Stimulated activated naive CD8-positive, alpha-beta T cell treated with anti-CD3 and anti-CD28 coated beads, Interleukin-15, Interleukin-2, amounts not matched to agents 100 U/mL and 50 U/mL, for 24 hours (primary cell): ENCODE measurements around the gene DNAJC15.
A peak's percentile ranks its signal among the peaks of the same experiment; 100 is the strongest.

ENCODE experiments used
- ATAC-seq: fragments of 150-1000 bp; cut with Tn5 transposase; one replicate; pipeline ENCODE4 v1.10.0; 2021
- DNase-seq: peaks from one replicate; pipeline ENCODE4 v3.0.0; 2021

DNAJC15 gene

DNA sequence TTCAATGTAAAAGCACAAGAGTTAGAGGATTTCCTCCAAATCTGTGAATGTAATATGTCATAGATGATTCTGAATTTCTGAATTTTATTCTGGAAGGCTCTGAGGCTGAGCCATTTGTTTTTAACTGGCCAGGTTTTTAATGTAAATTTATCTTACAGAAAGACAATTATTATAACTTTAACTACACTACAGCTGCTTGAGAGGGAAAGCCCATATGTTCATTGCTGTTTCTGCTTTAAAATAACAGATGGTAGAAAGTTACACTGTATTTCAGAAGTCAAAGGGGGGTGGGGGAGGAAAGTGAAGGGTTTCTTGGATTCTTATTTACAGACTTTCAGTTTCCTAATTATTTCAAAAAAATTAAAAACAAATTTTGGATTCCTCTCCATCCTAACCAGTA lies 62.8 kb downstream of the DNAJC15 start:
- ATAC-seq (no peak), DNase-seq (no peak)

DNA sequence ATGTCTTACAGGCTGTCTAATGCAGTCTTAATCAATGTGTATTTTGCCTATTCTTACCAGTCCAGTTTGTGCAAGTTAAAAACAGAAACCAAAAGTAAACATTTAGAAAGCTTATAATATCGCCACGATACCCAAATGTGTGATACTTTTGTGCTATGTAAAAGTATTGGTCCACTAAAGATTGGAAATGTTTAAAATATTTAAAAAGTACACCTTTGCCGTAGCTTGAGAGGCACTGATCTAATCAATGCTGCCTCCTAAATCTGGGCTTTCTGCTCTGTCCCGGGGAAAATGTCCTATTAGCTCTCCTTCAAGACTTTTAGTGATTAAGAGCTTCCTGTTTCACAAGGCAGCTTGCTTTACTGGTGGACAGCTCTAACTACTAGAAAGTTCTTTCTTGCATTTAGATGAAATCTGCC lies 64.7 kb downstream of the DNAJC15 start:
- no peak for DNase-seq
- ATAC-seq, result no peak

DNA sequence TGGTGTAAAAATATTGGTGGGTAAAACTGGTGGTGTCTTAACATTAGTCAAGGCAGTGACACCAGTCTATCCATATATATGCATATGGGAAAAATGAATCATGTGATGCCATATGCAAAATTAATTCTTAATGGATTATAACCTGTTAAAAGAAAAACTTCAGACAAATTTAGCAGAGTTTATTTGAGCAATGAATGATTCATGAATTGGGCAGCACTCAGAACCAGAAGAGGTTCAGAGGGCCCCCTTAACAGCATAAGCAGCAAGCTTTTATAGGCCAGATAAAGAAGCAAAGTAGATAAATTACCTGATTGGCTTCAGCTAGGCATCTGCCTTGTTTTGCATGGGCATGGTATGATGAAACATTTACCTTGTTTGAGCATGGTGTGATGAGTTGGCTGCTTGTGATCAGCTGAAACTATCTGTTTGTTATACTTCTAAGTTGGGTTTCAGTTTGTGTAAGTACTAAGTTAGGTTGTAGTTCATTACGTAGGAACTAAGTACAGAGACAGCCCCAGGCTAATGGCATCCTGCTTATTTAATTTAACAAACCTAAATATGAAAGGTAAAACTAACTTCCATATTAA lies 66.6 kb downstream of the DNAJC15 start:
- ATAC-seq (no peak), DNase-seq (no peak)

DNA sequence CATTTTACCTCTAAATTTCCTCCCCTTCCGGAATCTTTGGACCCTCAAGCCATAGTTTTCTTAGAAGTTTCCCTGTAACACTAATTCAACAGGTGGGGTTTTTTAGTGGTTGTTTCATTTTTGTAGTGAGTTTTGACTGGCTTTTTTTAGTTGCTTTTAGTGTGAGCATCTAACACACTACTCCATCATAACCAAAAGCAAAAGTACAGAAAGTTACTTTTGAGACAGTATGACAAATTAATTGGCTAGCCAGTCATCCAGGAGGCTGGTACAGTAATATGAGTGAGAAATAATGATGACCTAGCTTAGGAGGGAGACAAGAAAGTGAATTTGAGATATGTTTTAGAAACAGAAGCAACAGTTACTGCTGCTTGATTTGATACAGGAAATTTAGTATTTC lies 71.5 kb downstream of the DNAJC15 start:
- ATAC-seq, result peak; percentile 82

DNA sequence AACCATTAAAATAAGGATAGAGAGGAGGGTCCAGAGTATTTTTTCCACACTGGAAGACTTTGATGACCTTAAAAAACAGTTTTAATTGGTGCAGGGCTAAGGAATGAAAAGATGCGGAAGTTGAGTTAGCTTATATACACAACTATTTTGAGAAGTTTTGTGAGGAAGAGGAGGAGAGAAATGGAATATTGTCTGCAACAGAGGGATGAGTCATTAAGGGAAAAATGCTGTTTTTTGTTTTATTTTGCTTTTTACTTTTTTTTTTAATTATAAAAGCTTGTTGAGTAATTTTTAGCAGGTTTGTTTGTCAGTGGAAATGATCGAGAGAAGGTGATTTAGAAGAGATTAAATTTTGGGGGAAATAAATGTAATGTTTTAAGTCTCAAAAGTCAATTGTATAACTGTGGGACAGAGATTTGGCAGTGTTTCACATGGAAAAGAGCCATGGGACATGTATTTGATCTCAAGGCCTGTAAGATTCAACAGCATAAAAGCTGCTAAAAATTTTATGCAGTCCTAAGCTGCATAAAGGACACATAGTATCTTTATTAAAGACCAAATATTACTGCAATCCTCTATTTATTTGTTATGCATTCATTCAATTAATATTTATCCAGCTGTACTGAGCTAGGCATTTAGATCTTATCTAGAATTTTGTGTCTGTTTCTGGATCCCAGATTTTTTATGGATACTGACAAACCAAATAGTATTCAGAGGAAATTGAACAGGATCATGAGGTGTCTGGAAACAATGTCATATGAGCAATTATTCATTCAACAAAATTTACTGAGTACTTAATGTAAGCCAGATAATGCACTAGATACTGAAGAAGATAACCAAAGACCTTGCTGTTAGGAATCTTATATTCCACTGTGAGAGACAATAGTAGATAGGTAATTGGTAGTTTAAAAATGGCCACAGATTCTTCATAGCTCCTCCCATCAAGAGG lies 72.7 kb downstream of the DNAJC15 start:
- no peak for DNase-seq
- no peak for ATAC-seq

More for the DNA sequence above, 71.5 kb downstream of the DNAJC15 start:
- no peak for DNase-seq

DNA sequence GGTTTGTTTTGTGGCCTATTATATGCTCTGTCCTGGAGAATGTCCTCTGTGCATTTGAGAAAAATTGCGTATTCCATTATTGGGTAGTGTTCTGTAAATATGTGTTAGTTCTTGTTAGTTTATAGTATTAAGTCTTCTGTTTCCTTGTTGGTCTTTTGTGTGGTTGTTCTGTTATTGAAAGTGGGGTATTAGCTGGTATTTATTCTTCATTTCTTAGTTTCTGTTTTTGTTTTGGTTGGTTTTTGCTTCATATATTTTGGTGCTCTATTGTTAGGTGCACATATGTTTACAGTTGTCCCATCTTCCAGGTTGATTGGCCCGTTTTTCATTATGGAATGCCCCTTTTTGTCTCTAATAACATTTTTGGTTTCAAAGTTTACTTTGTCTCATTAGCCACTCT lies 77.3 kb downstream of the DNAJC15 start:
- ATAC-seq (no peak), DNase-seq (no peak)

DNA sequence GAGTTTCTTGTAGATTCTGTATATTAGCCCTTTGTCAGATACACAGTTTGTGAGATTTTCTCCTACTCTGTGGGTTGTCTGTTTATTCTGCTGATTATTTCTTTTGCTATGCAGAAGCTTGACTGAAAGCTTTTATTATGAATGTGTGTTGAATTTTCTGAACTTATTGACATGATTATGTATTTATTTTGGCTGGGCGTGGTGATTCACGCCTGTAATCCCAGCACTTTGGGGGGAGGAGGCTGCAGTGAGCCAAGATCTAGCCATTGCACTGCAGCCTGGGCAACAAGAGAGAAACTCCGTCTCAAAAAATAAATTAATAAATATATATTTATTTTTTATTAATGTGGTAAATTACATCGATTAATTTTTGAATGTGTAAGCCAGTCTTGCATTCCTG lies 78.9 kb downstream of the DNAJC15 start:
- DNase-seq, result no peak
- no peak for ATAC-seq

DNA sequence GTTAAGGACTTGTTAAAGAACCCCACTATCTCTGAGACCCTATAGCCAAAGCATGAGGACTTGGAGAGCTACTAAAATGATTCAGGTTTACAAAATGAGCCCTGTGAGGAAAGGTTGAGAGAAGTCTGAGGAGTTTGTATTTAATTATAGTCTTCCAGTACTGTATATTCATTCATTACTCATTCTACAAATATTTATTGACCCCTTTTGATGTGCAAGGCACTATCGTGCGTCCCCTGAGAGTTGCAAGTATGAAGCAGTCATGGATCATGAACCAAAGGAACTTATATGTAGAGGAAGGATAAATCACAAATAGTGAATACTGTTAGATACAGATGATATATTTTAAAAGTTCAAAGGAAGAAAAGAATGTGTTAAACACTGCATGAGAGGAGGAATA lies 84.4 kb downstream of the DNAJC15 start:
- no peak for DNase-seq
- no peak for ATAC-seq

DNA sequence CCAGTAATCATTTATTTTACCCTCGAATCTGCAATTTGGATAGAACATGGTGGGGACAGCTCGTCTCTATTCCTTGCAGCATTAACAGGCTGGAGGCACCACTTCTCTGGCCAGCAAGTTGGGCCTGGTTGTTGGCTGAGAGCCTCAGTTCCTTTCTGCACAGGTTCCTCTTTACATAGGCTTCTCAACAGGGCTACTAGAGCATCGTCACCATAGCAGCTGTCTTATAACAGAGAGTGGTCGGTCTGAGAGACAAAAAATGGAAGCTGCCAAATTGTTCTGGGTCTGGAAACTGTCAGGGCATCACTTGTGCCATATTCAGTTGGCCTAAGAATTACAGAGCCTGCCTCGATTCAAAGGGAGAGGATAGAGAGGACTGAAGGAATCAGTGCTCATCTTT lies 86.7 kb downstream of the DNAJC15 start:
- no peak for DNase-seq
- ATAC-seq, result no peak

DNA sequence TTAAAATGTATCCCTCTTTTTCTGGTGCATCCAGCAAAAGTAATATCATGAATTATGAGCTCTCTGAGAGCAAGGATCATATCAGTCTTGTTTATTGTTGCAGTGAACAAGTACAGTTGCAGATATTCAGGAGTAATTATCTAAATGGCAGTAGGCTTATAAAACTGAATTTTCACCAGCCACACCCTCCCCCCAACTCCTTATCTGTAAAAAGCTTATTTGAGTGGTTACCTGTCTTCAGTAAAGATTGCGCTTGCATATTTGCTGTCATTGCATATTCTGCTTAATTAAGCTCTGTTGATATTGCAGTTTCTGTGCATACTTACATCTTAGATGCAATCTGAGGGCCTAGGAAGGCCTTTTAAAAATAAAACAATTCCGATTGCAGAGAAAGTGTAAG lies 87.3 kb downstream of the DNAJC15 start:
- ATAC-seq (no peak), DNase-seq (no peak)

DNA sequence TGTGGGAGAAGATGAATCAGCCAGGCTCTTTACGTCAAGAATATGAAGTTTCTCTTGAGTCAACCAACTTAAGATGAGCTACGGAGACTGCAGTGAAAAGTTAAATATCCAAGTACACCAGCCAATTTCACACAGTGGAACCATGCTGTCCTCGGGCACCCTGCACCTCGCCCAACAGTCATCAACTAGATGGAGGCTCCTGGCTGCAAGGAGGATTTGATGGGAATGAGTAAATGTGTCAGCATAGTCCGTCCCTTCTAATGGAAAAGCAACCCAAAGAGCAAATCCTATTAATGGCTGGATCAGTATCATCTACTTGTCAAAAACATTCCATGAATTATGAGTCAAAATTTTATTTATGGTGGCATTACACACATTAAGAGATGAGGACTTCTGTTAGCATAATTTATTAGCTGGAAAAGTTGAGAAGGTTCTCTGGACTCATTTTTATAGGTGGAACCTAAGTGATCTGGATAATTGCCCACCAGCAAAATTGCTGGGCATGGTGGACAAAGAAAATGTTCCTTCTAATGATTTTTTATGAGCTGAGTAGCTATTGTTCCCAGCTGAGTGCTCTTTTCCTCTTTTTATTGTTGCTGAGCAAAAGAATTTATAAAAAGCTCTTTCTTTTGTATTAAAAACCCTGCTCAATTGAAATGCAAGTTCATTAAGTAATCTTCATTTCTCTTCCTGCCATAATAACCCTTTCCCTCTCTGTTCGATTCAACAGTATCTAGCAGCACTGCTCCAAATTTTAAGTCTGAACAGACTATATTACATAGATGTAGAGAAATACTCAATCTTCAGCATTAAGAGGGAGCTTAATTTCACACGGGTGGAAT lies 88.4 kb downstream of the DNAJC15 start:
- ATAC-seq (no peak), DNase-seq (no peak)

DNA sequence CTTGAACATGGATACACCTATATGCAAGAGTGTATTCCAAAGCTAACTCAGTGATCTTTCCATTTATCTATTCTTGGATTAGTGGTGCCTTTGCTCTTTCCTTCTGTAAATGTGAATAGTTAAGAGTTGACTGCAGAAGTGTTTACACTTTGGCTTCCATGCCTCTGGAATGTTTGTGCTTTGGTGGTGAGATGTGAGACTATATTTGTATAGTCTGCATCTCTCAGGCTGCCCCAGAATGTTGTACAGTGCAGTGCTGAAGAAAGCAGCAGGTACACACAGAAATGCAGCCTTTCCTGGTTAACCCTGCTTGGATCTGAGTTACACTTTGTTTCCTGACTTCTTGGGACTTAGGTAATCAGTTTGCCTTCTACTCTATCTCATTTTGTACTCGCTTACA lies 90.2 kb downstream of the DNAJC15 start:
- DNase-seq (no peak), ATAC-seq (no peak)

DNA sequence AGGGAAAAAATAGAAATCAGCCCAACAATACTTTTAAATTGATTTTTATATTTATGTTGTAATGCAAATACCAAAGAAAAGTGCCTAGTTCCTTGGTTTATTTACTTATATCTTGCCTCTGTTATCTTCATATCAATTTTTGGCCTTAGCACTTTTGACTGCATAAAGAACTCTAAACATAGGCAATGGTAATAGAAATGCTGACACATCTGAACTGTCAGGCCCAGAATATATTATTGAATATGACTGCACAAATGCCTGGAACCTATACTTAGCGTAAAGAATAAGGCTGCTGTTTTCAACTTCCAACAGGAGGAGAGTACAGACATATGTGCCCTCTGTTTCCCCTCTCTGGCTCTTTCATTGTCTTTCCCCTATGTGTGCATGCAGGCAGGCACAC lies 91.1 kb downstream of the DNAJC15 start:
- ATAC-seq, result no peak
- DNase-seq, result no peak

DNA sequence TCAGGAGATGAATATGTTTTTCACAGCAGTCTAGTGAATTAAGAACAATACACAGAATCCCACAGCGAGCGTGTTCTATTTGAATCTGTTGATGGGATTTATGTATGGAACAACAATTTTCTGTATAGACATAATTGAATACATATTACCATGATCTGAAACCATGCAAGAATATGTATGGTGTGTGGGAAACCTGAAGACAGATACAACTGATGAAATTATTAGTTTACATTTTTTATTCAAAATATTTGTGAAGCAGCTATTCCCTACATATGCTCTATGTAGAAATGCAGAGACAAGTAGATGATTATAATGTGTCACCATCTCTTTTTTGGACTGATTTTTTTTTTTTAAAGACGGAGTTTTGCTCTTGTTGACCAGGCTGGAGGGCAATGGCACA lies 91.8 kb downstream of the DNAJC15 start:
- no peak for ATAC-seq
- no peak for DNase-seq

DNA sequence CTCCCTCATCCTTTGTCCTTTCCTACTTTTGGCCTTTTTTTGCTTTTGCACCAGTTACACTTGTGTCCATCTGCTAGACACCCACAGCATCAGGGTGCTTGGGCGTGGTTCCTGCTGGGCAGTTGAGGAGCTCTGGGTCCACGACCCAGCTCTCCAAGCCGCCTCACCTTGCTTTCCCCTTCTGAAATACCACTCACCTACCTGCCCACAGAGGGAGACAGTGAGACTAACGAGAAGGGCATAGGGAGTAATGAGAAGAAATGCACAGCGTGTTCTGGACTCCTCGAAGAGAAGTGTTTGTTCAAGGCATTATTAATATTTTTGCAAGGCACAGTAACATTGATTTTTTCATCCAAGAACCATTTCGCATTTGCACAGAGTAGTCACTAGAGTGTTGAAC lies 92.9 kb downstream of the DNAJC15 start:
- ATAC-seq, result no peak
- DNase-seq, result no peak

DNA sequence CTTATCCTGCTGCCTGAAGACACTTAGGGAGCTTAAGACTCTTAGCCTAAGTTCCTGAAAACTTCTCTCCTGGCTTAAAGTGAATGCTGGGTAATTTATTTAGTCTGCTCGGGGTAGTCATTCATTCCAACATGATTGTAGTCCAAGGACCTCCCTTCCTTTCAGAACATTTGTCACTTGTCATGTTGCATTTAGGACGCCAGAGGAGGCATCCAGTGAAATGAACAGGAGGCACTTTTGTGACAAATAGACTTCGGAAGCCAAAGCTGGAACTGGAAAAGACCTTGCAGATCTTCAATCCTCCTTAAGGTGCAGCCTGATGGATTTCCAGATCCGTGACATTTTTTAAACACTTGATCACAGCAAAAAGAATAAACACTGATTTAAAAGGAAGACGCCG lies 95.1 kb downstream of the DNAJC15 start:
- DNase-seq (no peak), ATAC-seq (no peak)

DNA sequence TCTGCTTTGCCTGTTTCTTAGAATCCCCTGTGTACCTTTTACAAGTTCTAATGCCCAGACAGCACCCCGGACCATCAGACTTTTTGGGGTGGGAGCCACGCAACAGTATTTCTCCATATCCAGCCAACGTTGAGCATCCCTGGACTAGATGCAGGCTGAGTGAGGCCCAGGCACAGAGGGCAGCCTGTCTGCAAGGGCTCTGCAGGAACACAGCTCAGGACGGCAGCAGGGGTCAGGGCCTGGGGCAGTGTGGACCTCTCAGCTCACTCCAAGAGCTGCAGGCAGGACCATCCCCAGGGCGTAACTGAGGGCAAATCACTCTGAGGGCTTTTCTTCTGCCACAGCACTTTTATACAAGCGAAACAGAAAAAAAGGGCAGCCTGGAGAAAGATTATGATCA lies 95.8 kb downstream of the DNAJC15 start:
- DNase-seq (no peak), ATAC-seq (no peak)

DNA sequence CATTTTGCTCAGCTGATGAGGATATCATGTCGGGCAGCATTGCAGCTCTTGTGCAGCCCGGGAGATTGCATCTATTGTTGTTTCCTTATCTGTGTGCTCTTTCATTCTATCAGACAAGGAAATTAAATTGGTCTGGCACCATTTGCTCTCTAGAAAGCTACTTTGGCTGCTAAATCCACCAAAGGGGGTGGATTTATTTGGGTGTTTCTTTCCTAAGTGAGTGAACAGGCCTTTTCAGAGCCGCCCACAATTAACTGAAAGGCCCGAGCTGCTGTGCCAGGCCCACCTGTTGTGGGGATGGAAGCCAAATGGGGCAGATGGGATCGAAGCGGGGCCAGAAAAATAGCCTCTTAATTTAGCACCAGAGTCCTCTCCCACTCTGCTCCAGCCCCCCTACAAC lies 99.4 kb downstream of the DNAJC15 start:
- DNase-seq (no peak), ATAC-seq (no peak)

DNA sequence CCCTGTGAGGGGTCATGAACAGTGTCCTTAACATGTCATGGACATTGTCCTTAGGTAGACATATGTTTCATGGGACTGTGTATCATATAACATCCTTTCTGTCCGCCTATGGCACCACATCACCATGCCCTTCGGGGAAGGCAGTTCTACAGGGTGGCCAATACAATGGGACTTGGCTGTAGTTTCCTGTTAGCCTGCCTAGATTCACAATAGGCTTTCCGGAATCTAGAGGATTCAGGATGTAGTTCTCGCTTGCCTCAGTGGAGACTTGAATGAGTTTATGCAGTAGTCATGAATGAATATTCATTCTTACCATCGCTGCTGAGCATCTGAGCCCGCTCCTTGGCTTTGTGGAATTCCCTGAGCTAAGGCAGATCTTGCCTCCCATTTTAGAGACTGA lies 100.5 kb downstream of the DNAJC15 start:
- DNase-seq (no peak), ATAC-seq (no peak)

DNA sequence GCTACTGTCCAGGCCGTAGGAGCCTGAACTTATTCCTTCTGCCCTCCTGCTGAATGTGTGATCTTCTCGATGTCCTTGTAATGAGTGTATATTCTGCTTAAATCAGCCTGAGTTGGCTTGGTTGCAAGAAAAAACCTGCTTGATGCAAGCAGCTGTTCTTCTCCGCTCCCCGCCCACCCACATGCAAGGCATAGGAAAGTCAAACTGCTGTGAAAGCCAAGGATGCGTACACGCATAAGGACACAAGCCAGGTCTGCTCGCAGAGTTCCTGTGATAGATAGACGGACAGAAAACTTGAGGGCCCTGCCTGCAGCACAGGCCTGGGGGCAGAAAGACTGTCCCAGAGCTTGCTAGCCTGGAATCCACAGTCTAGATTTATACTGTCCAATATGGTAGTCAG lies 101.1 kb downstream of the DNAJC15 start:
- ATAC-seq (no peak), DNase-seq (no peak)

DNA sequence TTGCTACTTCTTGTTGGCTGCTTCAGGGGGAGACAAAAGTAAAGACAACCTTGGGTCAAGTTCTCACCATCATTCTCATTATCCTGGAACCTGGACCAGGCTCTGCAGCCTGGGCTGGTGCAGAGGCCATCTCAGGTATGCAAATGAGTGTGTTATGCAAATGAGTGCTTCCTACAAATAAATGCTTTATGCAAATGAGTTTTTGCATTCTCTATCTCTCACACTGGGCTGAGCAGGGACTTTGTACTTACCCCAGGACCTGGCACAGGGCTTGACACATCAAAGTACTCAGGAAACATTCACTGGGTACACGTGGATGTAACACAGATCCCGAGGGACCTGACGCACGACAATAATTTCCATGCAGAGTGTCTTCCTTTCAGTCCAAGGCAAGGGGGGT lies 103.0 kb downstream of the DNAJC15 start:
- ATAC-seq (no peak), DNase-seq (no peak)

DNA sequence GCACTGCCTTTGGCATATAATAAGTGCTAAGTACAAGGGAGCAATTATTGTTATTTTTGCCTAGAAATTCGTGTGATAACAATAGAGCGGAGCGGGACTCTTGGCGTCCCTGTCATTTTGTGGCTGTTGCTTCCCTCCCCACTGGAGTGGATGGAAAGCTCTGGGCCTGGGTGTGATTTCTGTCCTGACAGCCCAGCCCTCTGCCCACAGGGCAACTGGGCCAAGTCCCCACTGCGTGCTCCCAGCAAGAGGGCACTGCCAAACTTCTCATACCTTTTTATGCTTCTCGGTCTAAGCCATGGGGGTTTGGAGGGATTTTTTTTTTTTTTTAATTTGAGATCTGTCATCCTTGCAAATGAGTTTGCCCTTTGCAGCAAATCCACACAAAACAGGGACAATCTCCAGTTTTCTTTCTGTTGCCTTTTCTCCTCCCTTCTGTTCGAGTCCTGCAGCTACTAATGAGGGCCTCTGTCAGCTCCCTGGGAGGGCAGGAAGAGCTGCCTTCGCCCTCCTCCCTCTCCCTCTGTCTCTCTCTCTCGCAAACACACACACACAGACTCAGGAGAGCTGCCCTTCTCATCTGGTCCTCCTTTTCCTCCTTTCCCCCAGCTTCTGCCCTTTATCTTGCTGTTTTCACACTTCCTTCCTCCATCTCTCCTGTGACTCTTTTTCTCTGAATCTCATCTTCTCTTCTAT lies 103.9 kb downstream of the DNAJC15 start:
- ATAC-seq, result no peak

More for the DNA sequence above, 103.9 kb downstream of the DNAJC15 start:
- no peak for DNase-seq
